GM18520 (cell line): ENCODE measurements around the gene NUP35.
"Not testable (repeated sequence)": the region's sequence is repeated elsewhere in the genome, so short reads cannot be mapped to it uniquely, and the experiment has no call there.

Source experiments
- ATAC-seq: cut with Tn5 transposase; IDR thresholded peaks from one replicate; pipeline ENCODE4 v1.9.1; 2021; ENCODE audit not compliant: unreplicated experiment

The NUP35 gene

GRCh38 chr2:183134016-183134415, 9.8 kb downstream of the NUP35 start:
- ATAC-seq = no peak

GRCh38 chr2:183148955-183149354, 24.7 kb downstream of the NUP35 start:
- no peak for ATAC-seq

- ATAC-seq = no peak
Measured at GRCh38 chr2:183149489-183149888, 25.2 kb downstream of the NUP35 start.

GRCh38 chr2:183152280-183152679, 28.0 kb downstream of the NUP35 start:
- not testable (repeated sequence) for ATAC-seq

GRCh38 chr2:183153967-183154366, 29.7 kb downstream of the NUP35 start:
- no peak for ATAC-seq

GRCh38 chr2:183154772-183155171, 30.5 kb downstream of the NUP35 start:
- not testable (repeated sequence) for ATAC-seq

GRCh38 chr2:183157131-183157530, 32.9 kb downstream of the NUP35 start:
- no peak for ATAC-seq

GRCh38 chr2:183162362-183162761, 38.1 kb downstream of the NUP35 start:
- no peak for ATAC-seq

- no peak for ATAC-seq
Measured at GRCh38 chr2:183163821-183164649, 39.8 kb downstream of the NUP35 start.

GRCh38 chr2:183164650-183165015, 40.4 kb downstream of the NUP35 start:
- ATAC-seq = no peak

GRCh38 chr2:183166210-183166609, 42.0 kb downstream of the NUP35 start:
- no peak for ATAC-seq

- not testable (repeated sequence) for ATAC-seq
Measured at GRCh38 chr2:183166976-183167375, 42.7 kb downstream of the NUP35 start.

- no peak for ATAC-seq
Measured at GRCh38 chr2:183172220-183172887, 48.1 kb downstream of the NUP35 start.

GRCh38 chr2:183179156-183179555, 54.9 kb downstream of the NUP35 start:
- ATAC-seq = no peak

- ATAC-seq = no peak
Measured at GRCh38 chr2:183185534-183185933, 61.3 kb downstream of the NUP35 start.

- ATAC-seq = no peak
Measured at GRCh38 chr2:183186296-183186695, 62.1 kb downstream of the NUP35 start.

GRCh38 chr2:183186766-183187165, 62.5 kb downstream of the NUP35 start:
- ATAC-seq = no peak

- no peak for ATAC-seq
Measured at GRCh38 chr2:183192343-183192742, 68.1 kb downstream of the NUP35 start.

- ATAC-seq = no peak
Measured at GRCh38 chr2:183193904-183194303, 69.7 kb downstream of the NUP35 start.

- ATAC-seq = no peak
Measured at GRCh38 chr2:183195397-183195796, 71.2 kb downstream of the NUP35 start.

- ATAC-seq = no peak
Measured at GRCh38 chr2:183195998-183196409, 71.8 kb downstream of the NUP35 start.

GRCh38 chr2:183204397-183204796, 80.2 kb downstream of the NUP35 start:
- ATAC-seq = no peak
